GM18951 (cell line): ENCODE measurements around the gene FRMD1.

Source experiments
- POLR2A ChIP-seq: IDR thresholded peaks from 4 replicates; pipeline ENCODE4 v1.6.1; 2011; ENCODE audit warnings: mild to moderate bottlenecking; ENCODE audit not compliant: insufficient read length, insufficient read depth; ENCODE audit errors: extremely low read depth
- in situ Hi-C: fragments of 300-500 bp; cut with MboI; formaldehyde crosslinking; loops from one replicate; pipeline ENCODE4 v1.12.0; 2022; ENCODE audit warnings: low sequenced_read_pairs, mixed read lengths, inconsistent platforms; ENCODE audit not compliant: unreplicated experiment

The FRMD1 gene

GRCh38 chr6:168046696-168047095 is 32.3 kb downstream of the FRMD1 start:
- in situ Hi-C loops, result no loop called here
- TF ChIP-seq POLR2A, result no peak

- no peak for TF ChIP-seq POLR2A
- in situ Hi-C loops, result no loop called here
Observed at GRCh38 chr6:168045706-168046620, 33.0 kb downstream of the FRMD1 start.

GRCh38 chr6:168045141-168045691 is 33.8 kb downstream of the FRMD1 start:
- in situ Hi-C loops, result no loop called here
- no peak for TF ChIP-seq POLR2A

- no peak for TF ChIP-seq POLR2A
- in situ Hi-C loops, result no loop called here
Observed at GRCh38 chr6:168044521-168045130, 34.4 kb downstream of the FRMD1 start.

- no peak for TF ChIP-seq POLR2A
- in situ Hi-C loops, result no loop called here
Observed at GRCh38 chr6:168043848-168044415, 35.1 kb downstream of the FRMD1 start.

- in situ Hi-C loops, result no loop called here
- no peak for TF ChIP-seq POLR2A
Observed at GRCh38 chr6:168043193-168043847, 35.7 kb downstream of the FRMD1 start.

GRCh38 chr6:168042426-168043192 is 36.4 kb downstream of the FRMD1 start:
- in situ Hi-C loops, result no loop called here
- TF ChIP-seq POLR2A, result no peak

- in situ Hi-C loops, result no loop called here
- TF ChIP-seq POLR2A, result no peak
Observed at GRCh38 chr6:168041928-168042327, 37.1 kb downstream of the FRMD1 start.

- TF ChIP-seq POLR2A, result no peak
- in situ Hi-C loops, result no loop called here
Observed at GRCh38 chr6:168040856-168041496, 38.0 kb downstream of the FRMD1 start.

GRCh38 chr6:168039849-168040248 is 39.2 kb downstream of the FRMD1 start:
- TF ChIP-seq POLR2A, result no peak
- in situ Hi-C loops, result no loop called here

GRCh38 chr6:168039301-168039700 is 39.7 kb downstream of the FRMD1 start:
- no peak for TF ChIP-seq POLR2A
- in situ Hi-C loops, result no loop called here

GRCh38 chr6:168038576-168039140 is 40.4 kb downstream of the FRMD1 start:
- in situ Hi-C loops, result no loop called here
- no peak for TF ChIP-seq POLR2A

GRCh38 chr6:168037856-168038255 is 41.2 kb downstream of the FRMD1 start:
- in situ Hi-C loops, result no loop called here
- no peak for TF ChIP-seq POLR2A
